GM06990 (cell line): Measurements from ENCODE around the gene PPP2R2C.

Experiments used
- DNase-seq: peaks from one replicate; pipeline ENCODE4 v3.0.0-alpha.2; 2011; ENCODE audit not compliant: insufficient read length; ENCODE audit errors: extremely low read depth
- H3K27me3 ChIP-seq: replicated peaks from 2 replicates; pipeline ENCODE4 v1.6.0; 2011; ENCODE audit warnings: low read length; ENCODE audit not compliant: control insufficient read depth, insufficient read depth
- H3K36me3 ChIP-seq: 2 replicates; pipeline ENCODE4 v1.5.1; 2011; ENCODE audit warnings: low read length; ENCODE audit not compliant: control insufficient read depth, insufficient read depth
- H3K4me3 ChIP-seq: replicated peaks from 2 replicates; pipeline ENCODE4 v1.5.1; 2011; ENCODE audit warnings: low read depth, mild to moderate bottlenecking, control low read depth, low read length
- TF ChIP-seq, protein P1 (sequence below): IDR thresholded peaks from 2 replicates; pipeline ENCODE4 v1.5.1; 2011; ENCODE audit warnings: low read length, control low read depth, mild to moderate bottlenecking, inconsistent platforms; ENCODE audit not compliant: insufficient read depth, poor library complexity, severe bottlenecking

Gene PPP2R2C

DNA sequence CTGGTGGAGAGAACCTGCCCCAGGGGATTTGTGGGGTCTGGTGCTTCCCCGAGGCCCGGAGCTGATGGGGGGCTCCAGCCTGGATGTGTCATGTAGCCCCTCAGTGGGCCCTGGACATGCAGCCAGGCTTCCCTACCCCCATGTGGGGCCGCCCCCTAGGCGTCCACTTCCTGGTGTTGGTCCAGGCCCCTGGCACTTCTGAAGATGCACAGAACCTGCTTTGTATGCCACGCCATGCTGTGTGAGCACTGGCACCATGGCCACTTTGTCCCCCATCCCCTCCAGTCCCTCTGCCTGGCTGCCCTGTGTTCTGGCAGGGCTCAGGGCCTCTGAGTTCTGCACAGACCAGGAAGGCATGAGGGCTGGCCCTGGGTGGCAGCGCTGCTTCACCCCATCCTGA, 173.6 kb downstream of the PPP2R2C start:
- no peak for DNase-seq
- Histone ChIP-seq H3K36me3 (peaks cover 8% of the 10 kb centered on the region), H3K4me3 (no peak overlapping the region), H3K27me3 (no peaks in the 10 kb centered on the region)
- TF ChIP-seq, protein P1, sequence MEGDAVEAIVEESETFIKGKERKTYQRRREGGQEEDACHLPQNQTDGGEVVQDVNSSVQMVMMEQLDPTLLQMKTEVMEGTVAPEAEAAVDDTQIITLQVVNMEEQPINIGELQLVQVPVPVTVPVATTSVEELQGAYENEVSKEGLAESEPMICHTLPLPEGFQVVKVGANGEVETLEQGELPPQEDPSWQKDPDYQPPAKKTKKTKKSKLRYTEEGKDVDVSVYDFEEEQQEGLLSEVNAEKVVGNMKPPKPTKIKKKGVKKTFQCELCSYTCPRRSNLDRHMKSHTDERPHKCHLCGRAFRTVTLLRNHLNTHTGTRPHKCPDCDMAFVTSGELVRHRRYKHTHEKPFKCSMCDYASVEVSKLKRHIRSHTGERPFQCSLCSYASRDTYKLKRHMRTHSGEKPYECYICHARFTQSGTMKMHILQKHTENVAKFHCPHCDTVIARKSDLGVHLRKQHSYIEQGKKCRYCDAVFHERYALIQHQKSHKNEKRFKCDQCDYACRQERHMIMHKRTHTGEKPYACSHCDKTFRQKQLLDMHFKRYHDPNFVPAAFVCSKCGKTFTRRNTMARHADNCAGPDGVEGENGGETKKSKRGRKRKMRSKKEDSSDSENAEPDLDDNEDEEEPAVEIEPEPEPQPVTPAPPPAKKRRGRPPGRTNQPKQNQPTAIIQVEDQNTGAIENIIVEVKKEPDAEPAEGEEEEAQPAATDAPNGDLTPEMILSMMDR, result no peak

DNA sequence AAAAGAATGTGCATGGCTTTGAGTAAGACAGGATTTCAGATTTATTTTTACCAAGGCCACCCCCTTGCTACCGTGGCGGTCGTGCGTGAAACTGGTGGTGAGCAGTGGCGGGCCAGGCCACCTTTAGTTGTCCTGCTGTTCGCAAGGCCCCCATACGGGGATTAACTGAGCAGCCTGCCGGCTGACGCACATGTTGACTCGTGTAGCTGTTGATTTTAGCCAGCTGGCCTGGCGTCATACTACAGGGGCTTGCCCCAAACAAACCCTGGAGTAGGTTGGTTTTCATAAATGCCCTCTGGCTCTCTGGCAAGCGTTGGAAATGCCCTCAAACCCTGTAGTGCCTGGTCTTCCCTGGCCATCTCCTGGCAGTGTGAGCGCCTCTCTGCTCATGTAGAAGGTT, 174.4 kb downstream of the PPP2R2C start:
- no peak overlapping the region for H3K4me3 ChIP-seq
- H3K36me3 ChIP-seq, result peaks cover 8% of the 10 kb centered on the region
- no peak for DNase-seq
- TF ChIP-seq, protein P1, result no peak
- no peaks in the 10 kb centered on the region for H3K27me3 ChIP-seq

DNA sequence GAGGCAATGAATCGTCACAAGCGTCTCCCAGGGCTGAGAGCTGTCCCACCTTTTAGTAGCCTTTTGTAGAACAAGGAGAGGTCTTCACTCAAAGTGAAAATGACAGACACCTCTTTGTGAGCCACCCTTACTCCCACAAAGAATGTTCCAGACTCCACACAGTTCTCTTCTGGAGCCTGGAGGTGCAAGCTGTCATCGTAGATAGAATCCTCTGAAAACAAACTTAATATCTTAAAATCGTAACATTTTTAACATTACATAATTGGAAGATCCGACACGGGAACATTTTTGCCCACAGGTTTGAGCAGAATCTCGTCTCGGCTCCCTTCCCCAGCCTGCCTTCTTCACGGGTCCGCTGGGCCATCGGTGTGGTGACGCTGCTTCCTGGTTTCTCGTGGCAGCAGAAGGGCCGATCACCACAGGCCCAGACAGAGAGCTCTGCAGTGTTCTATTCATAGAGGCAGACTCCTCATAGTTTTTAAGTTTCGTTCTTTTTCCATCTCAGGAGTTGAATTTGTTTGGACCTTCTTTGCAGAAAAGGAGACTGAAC, 175.1 kb downstream of the PPP2R2C start:
- H3K36me3 ChIP-seq, result peaks cover 8% of the 10 kb centered on the region
- no peak overlapping the region for H3K4me3 ChIP-seq
- TF ChIP-seq, protein P1, result no peak
- DNase-seq, result no peak
- no peaks in the 10 kb centered on the region for H3K27me3 ChIP-seq

DNA sequence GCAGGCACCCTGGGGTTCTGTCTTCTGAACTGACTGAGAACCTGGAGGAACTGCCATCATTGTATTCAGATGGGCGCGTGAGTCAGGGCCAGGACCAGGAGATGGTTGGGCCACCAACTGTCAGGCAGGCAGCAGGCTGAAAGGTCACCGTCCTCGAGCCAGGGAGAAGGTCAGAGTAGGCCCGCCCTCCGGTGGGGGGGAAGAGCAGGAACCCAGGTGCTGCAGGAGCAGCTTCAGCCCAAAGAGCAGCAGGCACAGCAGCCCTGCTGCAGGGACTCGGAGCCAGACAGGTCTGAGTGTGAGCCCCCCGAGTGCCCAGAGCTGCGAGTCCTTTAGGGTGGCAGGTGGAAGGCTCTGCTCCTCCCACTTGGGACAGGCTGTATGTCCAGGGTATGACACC, 176.4 kb downstream of the PPP2R2C start:
- DNase-seq, result no peak
- Histone ChIP-seq H3K36me3 (peaks cover 3% of the 10 kb centered on the region; the same call in 1 of the 2 replicates), H3K27me3 (no peaks in the 10 kb centered on the region), H3K4me3 (no peak overlapping the region)
- TF ChIP-seq, protein P1, result no peak

DNA sequence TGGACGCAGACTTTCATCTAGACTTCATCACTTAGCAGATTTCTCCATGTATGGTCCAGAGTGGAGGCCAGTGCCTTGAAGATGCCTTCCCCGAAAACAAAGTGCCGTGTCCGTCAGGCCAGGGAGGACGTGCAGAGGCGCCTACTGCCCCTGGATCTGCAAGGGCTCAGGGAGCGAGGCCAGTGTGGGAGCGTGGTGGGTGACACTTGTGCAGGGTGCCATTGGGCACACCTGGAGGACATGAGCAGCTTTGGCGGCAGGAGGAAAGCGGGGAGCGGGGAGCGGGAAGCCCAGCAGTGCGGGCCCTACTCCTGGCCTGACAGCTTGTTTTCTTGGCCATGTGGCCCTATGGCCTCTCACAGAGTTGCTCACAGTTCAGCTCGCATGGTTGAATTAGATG, 176.9 kb downstream of the PPP2R2C start:
- no peak for DNase-seq
- TF ChIP-seq, protein P1, result no peak
- Histone ChIP-seq H3K4me3 (no peak overlapping the region), H3K27me3 (no peaks in the 10 kb centered on the region), H3K36me3 (peaks cover 2% of the 10 kb centered on the region; the same call in 1 of the 2 replicates)
